DOHH2 (cell line): ENCODE results near the gene ABCD4.

Source experiments
- H3F3A ChIP-seq: fragments of 200-600 bp; sonication (generic), shearing (Covaris generic); 2 replicates; pipeline ENCODE4 v1.6.0; 2016; ENCODE audit warnings: antibody characterized with exemption, mild to moderate bottlenecking; ENCODE audit not compliant: control insufficient read depth, insufficient read depth
- H3K27ac ChIP-seq: fragments of 200-600 bp; sonication (generic); 2 replicates; pipeline ENCODE4 v1.5.1; 2014; ENCODE audit warnings: low read depth, mild to moderate bottlenecking, low read length, moderate library complexity
- H3K27me3 ChIP-seq: fragments of 200-600 bp; sonication (generic); 2 replicates; pipeline ENCODE4 v1.6.1; 2014; ENCODE audit warnings: mild to moderate bottlenecking, low read length, mixed read lengths; ENCODE audit not compliant: control insufficient read depth
- H3K36me3 ChIP-seq: fragments of 200-600 bp; sonication (generic); 2 replicates; pipeline ENCODE4 v1.6.1; 2014; ENCODE audit warnings: mild to moderate bottlenecking, low read length, moderate library complexity, mixed read lengths; ENCODE audit not compliant: control insufficient read depth
- H3K4me1 ChIP-seq: fragments of 200-600 bp; sonication (generic); 2 replicates; pipeline ENCODE4 v1.6.1; 2014; ENCODE audit warnings: mild to moderate bottlenecking, low read length, mixed read lengths; ENCODE audit not compliant: control insufficient read depth
- H3K4me2 ChIP-seq: fragments of 200-600 bp; sonication (generic); 2 replicates; pipeline ENCODE4 v1.6.0; 2014; ENCODE audit warnings: mild to moderate bottlenecking, low read length, moderate library complexity
- H3K4me3 ChIP-seq: fragments of 200-600 bp; sonication (generic); 2 replicates; pipeline ENCODE4 v1.5.1; 2014; ENCODE audit warnings: mild to moderate bottlenecking, low read length, mixed read lengths
- H3K79me2 ChIP-seq: fragments of 200-600 bp; sonication (generic); 2 replicates; pipeline ENCODE4 v1.6.1; 2014; ENCODE audit warnings: mild to moderate bottlenecking, low read length, mixed read lengths; ENCODE audit not compliant: control insufficient read depth
- H3K9me2 ChIP-seq: fragments of 200-600 bp; sonication (generic); replicated peaks from 2 replicates; pipeline ENCODE4 v1.6.1; 2014; ENCODE audit warnings: mild to moderate bottlenecking, low read length, mixed read lengths; ENCODE audit not compliant: control insufficient read depth
- H3K9me3 ChIP-seq: fragments of 200-600 bp; sonication (generic); 2 replicates; pipeline ENCODE4 v1.6.1; 2014; ENCODE audit warnings: antibody characterized with exemption, low read length, mixed read lengths; ENCODE audit not compliant: control insufficient read depth, insufficient read depth
- H4K20me1 ChIP-seq: fragments of 200-600 bp; sonication (generic); 2 replicates; pipeline ENCODE4 v1.6.0; 2014; ENCODE audit warnings: low read depth, mild to moderate bottlenecking, antibody characterized with exemption, low read length, moderate library complexity; ENCODE audit not compliant: control insufficient read depth, insufficient read depth
- CTCF ChIP-seq: fragments of 200-600 bp; sonication (generic); IDR thresholded peaks from one replicate; pipeline ENCODE4 v1.5.1; 2014; ENCODE audit warnings: antibody characterized with exemption, mild to moderate bottlenecking, low read depth, low read length; ENCODE audit not compliant: poor library complexity, severe bottlenecking
- EZH2phosphoT487 ChIP-seq: fragments of 200-600 bp; sonication (generic); IDR thresholded peaks from 2 replicates; pipeline ENCODE4 v1.6.1; 2017; ENCODE audit warnings: borderline replicate concordance, mild to moderate bottlenecking, antibody characterized with exemption, low read length, moderate library complexity, mixed read lengths

The ABCD4 gene

GRCh38 chr14:74265301-74265965 is 37.3 kb downstream of the ABCD4 start:
- Histone ChIP-seq H3F3A (no peaks in the 10 kb centered on the region), H3K4me1 (no peaks in the 10 kb centered on the region), H3K9me3 (no peaks in the 10 kb centered on the region), H3K79me2 (no peaks in the 10 kb centered on the region), H3K27ac (no peak overlapping the region), H3K9me2 (no peaks in the 10 kb centered on the region), H3K4me2 (no peak overlapping the region), H4K20me1 (no peaks in the 10 kb centered on the region), H3K4me3 (no peak overlapping the region), H3K27me3 (peaks cover 12% of the 10 kb centered on the region), H3K36me3 (no peaks in the 10 kb centered on the region)
- TF ChIP-seq CTCF (no peak), EZH2phosphoT487 (no peak)

GRCh38 chr14:74263921-74264320 is 38.8 kb downstream of the ABCD4 start:
- H3K79me2 ChIP-seq = no peaks in the 10 kb centered on the region
- peaks cover 17% of the 10 kb centered on the region for H3K27me3 ChIP-seq
- TF ChIP-seq EZH2phosphoT487 (no peak), CTCF (no peak)
- H3K4me2 ChIP-seq = no peak overlapping the region
- H3K9me3 ChIP-seq = no peaks in the 10 kb centered on the region
- H3K9me2 ChIP-seq = no peaks in the 10 kb centered on the region
- H4K20me1 ChIP-seq = no peaks in the 10 kb centered on the region
- no peaks in the 10 kb centered on the region for H3F3A ChIP-seq
- no peak overlapping the region for H3K4me3 ChIP-seq
- no peaks in the 10 kb centered on the region for H3K4me1 ChIP-seq
- H3K27ac ChIP-seq = no peak overlapping the region
- no peaks in the 10 kb centered on the region for H3K36me3 ChIP-seq

DNA sequence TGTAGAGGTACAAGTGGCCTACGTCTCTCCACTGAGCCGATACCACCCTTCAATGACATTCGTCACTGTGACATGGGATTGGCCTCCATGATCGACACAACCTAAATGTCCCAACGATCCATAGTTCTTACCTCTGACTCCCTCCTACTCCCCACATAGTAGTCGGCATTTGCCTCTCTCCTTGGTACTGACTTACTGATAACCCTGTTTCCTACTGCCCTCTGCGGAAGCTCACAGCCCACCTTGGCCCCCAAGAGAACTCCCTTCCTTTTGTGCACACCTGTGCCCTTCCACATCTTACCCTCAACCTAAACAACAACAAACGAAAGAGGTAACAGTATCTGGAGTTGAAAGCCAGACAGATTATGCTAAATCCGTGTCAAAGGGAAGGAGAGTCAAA is 39.6 kb downstream of the ABCD4 start:
- Histone ChIP-seq H4K20me1 (no peaks in the 10 kb centered on the region), H3K79me2 (no peaks in the 10 kb centered on the region), H3K36me3 (no peaks in the 10 kb centered on the region), H3K4me1 (peaks cover 2% of the 10 kb centered on the region; the same call in 1 of the 2 replicates), H3K4me2 (no peak overlapping the region), H3K9me3 (no peaks in the 10 kb centered on the region), H3K9me2 (no peaks in the 10 kb centered on the region), H3K27me3 (peaks cover 24% of the 10 kb centered on the region), H3K27ac (no peak overlapping the region), H3F3A (no peaks in the 10 kb centered on the region), H3K4me3 (no peak overlapping the region)
- no peak for TF ChIP-seq CTCF

DNA sequence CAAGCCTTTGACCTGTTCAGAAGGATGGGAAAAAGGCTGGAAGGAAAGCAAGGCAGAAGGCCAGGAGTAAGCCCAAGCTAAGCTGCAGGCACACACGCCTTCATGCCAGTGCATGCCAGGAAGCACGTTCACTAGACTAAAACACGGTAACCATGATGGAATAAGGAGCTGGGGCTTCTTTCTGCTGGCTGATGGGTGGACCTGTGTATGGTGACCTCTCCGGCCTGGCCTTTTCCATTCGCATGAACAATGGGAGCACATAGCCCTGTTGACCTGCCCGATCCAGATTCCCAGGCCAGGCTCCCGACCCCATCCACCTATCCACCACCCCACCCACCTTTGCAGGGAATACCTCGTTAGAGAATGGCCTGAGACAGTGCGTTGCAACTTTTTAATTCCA is 40.7 kb downstream of the ABCD4 start:
- Histone ChIP-seq H3K9me3 (no peaks in the 10 kb centered on the region), H3K27me3 (peaks cover 24% of the 10 kb centered on the region), H3K36me3 (no peaks in the 10 kb centered on the region), H3K9me2 (no peaks in the 10 kb centered on the region), H3K27ac (no peak overlapping the region), H3F3A (no peaks in the 10 kb centered on the region), H3K4me3 (no peak overlapping the region), H3K4me1 (peaks cover 11% of the 10 kb centered on the region), H4K20me1 (no peaks in the 10 kb centered on the region), H3K4me2 (no peak overlapping the region), H3K79me2 (no peaks in the 10 kb centered on the region)
- TF ChIP-seq EZH2phosphoT487 = no peak
- no peak for TF ChIP-seq CTCF
